Erythroblast (primary cell): Measurements from ENCODE around the gene BCKDK.

ENCODE experiments used
- GATA1 ChIP-seq: IDR thresholded peaks from 2 replicates; pipeline ENCODE4 v1.6.1; 2011; ENCODE audit warnings: low read depth, mild to moderate bottlenecking, control low read depth, low read length, moderate library complexity
- POLR2A ChIP-seq: IDR thresholded peaks from 2 replicates; pipeline ENCODE4 v1.6.1; 2011; ENCODE audit warnings: mild to moderate bottlenecking, low read length

DNA sequence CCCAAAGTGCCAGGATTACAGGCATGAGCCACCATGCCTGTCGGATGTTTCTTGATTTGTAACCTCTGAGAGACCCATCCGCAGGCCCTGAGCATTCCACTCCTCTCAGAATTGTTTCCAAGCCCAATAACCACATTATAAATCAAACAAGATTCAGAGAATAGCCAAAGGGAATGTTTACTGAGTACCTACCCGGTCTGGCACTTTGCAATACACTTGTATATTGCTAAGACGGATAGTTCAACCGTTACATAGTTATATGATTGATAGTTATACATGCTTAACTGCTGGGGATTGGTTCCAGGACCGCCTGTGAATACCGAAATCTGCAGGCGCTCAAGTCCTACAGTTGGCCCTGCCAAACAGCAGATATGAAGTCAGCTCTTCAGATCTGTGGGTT, 6.3 kb downstream of the BCKDK start:
- TF ChIP-seq POLR2A, result no peak
- no peak for TF ChIP-seq GATA1
